GM21390 (cell line): ENCODE measurements around the gene FAF2.

Source experiments
- ATAC-seq: cut with Tn5 transposase; IDR thresholded peaks from one replicate; pipeline ENCODE4 v1.9.1; 2021; ENCODE audit not compliant: unreplicated experiment

The FAF2 gene

DNA sequence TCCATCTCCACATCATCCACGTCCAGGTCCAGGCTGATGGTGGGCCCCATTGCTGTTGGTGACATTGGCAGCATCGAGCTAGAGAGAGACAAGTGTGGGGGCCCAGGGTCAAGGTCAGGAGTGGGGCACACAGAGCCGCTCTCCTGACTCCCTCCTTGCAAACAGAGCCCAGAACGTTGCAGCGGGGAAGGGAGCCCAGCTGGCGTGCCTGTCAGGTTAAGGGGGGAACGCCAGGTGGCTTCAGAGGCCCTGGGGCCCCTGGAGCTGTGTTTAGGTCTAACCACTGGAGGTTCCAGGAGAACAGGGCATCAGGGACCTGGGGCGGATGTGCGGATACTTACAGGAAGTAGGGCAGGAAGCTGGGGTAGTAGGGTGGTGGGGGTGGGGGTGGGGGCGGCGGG, 81.6 kb downstream of the FAF2 start:
- no peak for ATAC-seq

DNA sequence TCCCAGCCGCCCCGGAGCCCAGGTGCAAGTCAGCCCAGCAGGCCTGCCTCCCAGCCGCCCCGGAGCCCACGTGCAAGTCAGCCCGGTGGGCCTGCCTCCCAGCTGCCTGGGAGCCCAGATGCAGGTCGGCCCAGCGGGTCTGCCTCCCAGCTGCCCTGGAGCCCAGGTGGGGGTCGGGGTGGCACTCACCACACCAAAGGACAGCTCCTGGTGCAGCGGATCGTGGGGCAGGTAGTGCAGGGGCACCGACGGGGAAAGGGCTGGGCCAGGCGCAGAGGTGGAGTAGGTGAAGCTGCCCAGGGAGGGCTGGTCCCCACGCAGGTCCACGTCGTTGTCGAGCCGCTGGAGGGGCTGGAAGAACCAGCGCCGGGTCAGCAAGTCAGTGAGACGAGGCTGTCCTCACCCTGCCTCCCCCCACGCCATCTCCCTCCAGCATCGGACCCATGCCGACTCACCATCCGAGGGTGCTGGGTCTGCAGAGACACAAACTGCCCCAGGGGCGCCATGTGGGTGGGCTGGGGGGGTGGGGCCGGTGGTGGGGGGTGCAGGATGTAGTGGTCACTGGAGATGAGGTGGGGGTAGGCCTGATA, 82.3 kb downstream of the FAF2 start:
- no peak for ATAC-seq

DNA sequence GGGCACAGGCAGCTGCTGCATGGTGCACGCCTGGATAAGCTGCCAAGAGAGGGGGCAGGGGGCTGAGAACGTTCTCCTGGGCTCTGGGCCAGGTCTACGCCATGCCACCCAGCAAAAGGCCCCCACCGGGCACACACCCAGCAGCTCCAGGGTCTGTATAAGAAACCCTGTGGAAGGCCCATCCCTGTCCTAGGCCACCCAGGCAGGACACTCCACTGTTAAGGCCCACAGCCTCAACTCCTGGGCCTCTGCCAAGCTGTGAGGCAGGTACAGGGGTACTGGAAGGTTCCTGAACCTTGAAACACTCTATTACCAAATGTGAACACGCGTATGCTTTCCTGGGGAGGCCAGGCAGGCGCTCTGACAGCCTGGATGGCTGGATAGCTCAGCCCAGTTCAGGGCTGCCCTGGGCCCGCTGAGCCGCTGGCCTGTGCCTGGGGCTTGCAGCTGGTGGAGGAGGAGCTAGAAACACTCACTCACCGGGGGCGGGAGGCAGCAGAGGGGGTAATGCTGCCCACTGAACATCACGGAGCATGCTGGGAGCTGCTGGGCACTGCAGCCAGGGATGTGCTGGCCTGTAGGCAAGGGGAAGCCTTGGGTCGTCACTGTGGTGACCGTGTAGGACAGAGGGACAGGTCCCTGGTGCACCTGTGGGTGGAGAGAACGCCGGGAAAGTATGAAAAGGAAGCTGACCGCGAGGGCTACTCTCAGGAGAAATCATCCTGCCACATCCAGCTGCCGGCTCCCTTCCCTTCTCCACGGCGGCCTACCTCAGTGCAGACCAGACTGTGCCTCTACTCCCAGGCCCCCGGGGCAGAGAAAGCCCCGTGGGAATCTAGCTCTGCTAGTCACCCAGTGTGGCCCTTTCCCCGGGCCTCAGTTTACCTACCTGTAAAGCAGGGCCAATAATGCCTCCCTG, 83.1 kb downstream of the FAF2 start:
- ATAC-seq: no peak

GRCh38 chr5:176531902-176532493, 83.8 kb downstream of the FAF2 start:
- ATAC-seq: no peak

DNA sequence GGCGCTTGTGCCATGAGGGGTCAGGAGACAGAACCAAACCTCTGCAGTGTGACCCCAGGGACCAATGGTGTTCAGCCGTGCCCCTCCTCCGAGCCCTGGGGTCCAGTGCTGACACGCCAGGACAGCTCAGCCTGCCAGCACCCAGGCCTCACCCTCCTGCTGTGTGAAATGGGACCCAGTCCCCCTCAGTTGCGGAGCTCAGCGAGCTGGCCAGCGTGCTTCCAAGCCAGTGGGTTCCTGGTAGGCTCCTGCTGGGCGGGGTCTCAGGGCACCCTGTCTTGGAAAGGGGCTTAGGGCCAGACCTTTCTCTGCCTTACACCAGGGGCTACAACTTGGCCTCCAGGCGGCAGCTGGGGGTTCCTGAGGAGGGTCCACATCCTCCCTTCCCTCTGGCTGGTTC, 84.6 kb downstream of the FAF2 start:
- ATAC-seq: no peak

DNA sequence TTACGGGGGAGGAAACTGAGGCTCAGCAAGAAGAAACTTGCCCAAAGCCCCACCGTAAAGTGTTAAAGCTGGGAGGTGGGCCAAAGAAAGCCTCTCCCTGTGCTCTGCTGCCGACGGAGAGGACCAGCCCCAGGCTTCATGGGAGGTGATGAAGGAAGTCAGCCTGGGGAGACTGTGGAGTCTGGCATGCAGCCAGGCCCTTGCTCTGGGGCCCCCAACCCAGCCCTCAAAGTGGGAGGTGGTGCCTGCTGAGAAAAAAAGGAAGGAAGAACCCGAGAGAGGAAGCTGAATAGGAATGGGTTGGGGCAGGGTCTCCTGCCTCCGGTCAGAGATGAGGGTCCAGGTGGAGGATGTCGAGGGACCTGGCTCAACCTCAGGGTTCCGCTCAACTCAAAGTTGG, 85.2 kb downstream of the FAF2 start:
- ATAC-seq: no peak

GRCh38 chr5:176533894-176534611, 85.9 kb downstream of the FAF2 start:
- no peak for ATAC-seq

GRCh38 chr5:176534640-176535039, 86.5 kb downstream of the FAF2 start:
- no peak for ATAC-seq

DNA sequence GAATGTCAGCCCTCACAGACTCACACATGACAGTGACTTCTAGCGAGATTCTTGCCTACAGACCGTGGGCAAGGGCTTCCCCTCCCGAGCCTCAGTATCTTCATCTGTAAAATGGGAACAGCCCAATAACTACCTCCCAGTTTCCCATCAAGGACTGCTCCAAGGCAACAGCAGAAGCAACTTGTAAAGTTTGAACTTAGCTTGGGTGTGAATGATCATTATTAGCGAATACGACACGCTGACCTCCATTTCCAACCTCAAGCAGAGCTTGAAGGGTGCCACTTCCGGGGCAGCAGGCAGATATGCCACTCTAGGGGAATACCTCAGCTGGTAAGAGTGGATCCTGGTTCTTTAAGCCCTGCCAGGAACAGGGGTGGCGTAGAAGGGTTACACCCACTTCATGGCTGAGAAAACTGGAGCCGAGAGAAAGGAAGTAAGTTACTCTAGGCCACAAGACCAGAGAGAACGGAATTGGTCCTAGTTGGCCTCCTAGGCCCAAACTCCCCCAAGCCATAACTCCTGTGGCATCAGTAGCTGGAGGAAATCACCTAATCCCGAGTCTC, 87.0 kb downstream of the FAF2 start:
- no peak for ATAC-seq

GRCh38 chr5:176535664-176536131, 87.5 kb downstream of the FAF2 start:
- no peak for ATAC-seq

DNA sequence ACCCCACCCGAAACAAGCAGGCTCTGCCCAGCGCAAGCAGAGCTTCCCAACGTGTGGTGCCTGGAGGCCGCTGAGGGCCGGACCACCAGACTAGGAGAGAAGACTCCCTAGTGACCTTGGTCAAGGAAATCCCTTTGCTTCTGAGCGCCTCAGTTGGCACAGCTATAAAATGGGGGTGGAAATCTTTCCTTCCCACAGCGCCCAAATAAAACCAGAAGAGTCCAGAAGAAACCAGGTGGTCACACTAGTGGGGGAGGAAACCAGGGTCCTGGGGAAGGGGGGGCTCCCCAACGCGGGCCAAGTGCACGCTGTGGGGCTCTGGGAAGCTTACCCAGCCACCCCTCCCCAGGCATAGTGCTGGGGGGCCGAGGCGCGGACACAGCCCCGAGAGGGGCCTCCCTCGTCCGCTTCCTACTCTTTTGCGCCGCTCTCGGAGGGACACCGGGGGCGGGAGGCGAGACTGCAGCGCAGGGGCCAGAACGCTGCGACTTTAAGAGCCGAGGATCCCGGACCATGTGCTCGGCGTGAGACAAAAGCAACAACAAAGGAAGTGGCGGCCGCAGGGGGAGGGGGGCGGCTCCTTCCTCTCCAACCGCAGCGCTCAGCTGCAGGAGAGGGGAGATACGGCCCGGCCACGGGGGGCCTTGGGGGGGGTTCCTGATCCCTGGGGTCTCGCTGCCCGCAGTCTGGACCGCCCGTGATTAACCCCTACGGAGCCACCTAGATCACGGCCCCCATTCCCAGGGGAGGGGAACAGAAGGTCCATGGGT, 88.1 kb downstream of the FAF2 start:
- no peak for ATAC-seq

DNA sequence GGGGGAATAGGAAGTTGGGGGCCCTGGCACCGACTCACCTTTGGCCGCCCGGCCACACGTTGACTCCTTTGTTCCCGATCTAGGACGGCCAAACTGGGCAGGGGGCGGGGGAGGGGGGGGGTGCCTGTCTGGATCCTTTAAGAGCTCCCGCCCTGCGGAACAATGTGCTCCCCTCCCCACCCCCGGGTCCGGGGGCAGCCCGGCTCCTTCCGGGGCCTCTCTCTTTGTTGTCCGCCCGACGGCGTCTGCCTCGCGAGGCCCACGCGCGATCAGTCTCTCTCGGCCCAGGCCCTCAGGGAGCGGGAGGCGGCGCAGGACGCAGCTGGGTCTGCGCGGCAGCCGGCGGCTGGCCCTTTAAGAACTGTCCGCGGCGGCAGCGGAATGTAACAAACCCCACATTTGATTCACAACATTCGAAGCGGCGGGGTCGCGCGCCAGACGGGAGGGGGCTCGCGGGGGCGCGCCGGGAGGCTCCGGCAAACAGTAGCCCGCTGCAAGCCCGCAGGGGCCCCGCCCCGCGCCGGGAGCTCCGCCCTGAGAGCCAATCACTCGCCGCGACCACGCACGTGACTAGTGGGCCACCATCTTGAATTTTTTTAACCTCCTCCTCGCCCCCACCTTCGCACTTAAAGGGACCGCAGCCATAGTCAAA, 88.8 kb downstream of the FAF2 start, which contains the start of gene RNF44:
Gene RNF44 (minus strand): TSS at position 501 of the 652 bp plus-strand sequence. CDS start 4,930 bp downstream, outside the sequence.
- ATAC-seq: peak; percentile 51

DNA sequence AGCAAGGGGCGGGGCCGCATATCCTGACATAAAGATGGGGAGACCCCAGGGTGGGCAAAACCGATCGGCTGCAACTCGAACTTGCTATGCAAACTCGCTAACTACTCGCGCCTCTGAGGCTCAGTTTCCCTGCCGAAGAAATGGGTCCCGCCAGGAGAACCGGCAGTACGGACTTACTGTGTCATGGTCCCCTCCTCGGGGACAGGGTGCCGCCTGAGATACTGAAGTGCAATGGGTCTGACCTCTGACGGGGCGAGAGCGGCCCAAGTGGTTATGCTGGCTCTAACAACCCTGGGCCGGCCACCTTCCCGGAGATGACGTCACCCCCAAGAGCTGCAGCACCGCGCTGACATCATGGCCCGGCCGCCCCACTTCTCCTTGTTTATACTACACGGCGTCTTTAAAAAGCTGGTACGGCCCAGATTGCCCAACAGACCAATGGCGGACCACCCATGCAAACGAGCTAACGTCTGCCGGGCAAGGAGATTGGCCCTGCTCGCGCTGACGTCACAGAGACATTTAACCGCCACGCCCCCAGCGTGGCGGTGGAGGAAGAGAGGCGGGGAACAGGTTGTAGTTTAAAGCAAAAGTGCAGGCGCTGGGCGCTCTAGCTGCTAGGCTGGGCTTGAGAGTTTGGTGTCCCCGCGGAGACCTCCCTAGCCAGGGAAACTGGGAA, 89.5 kb downstream of the FAF2 start:
- ATAC-seq: peak; percentile 61

- no peak for ATAC-seq
These were observed 90.2 kb downstream of the FAF2 start for GRCh38 chr5:176538230-176538988.

- ATAC-seq: no peak
These were observed 90.8 kb downstream of the FAF2 start for GRCh38 chr5:176538989-176539384.

GRCh38 chr5:176540476-176540899, 92.3 kb downstream of the FAF2 start:
- no peak for ATAC-seq

DNA sequence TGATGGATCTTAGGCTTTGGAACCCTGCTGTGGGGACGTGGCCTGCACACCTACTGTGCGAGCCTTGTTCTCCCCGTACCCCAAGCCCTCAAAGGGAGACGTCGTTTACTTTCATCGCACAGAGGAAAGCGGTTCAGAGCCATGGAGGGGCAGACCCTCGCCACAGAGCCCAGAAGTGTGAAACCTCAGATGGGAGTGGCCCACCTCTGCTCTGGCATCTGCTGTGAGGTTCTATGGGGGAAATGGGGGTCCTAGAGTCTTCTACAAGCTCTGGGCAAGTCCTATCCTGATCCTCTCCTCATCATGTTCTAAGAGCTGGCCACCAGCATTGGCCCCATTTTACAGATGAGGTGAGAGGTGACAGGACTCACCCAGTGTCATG, 92.8 kb downstream of the FAF2 start:
- no peak for ATAC-seq
